GM20431 (cell line): Measurements from ENCODE around the gene XKR7.

Experiments used
- in situ Hi-C: fragments of 300-500 bp; cut with MseI, MboI; formaldehyde crosslinking; loops from one replicate; pipeline ENCODE4 v1.15.0; 2020; ENCODE audit warnings: low sequenced_read_pairs; ENCODE audit not compliant: unreplicated experiment

XKR7 gene

GRCh38 chr20:32034581-32035425 is 66.9 kb downstream of the XKR7 start:
- in situ Hi-C loops: no loop called here

- in situ Hi-C loops: no loop called here
These were observed 67.5 kb downstream of the XKR7 start for GRCh38 chr20:32035426-32035779.

- in situ Hi-C loops: no loop called here
These were observed 68.3 kb downstream of the XKR7 start for GRCh38 chr20:32036252-32036651.

- in situ Hi-C loops: no loop called here
These were observed 69.0 kb downstream of the XKR7 start for GRCh38 chr20:32036716-32037485.

- in situ Hi-C loops: no loop called here
These were observed 70.0 kb downstream of the XKR7 start for GRCh38 chr20:32037929-32038328.

- in situ Hi-C loops: no loop called here
These were observed 72.4 kb downstream of the XKR7 start for GRCh38 chr20:32040142-32040953.

GRCh38 chr20:32045999-32046398 is 78.0 kb downstream of the XKR7 start:
- in situ Hi-C loops: no loop called here

- in situ Hi-C loops: no loop called here
These were observed 82.4 kb downstream of the XKR7 start for GRCh38 chr20:32050324-32050841.

- in situ Hi-C loops: no loop called here
These were observed 83.1 kb downstream of the XKR7 start for GRCh38 chr20:32050851-32051556.

GRCh38 chr20:32051720-32052089 is 83.8 kb downstream of the XKR7 start:
- in situ Hi-C loops: no loop called here

- in situ Hi-C loops: no loop called here
These were observed 84.3 kb downstream of the XKR7 start, which contains the start of gene HCK for GRCh38 chr20:32052090-32052777. HCK (plus strand) TSS chr20:32052242.

- in situ Hi-C loops: no loop called here
These were observed 84.9 kb downstream of the XKR7 start for GRCh38 chr20:32052778-32053362.
